LHCN-M2 (cell line): ENCODE results near the gene RNF2. TPM values are rescaled to one million over a fixed set of nuclear protein-coding genes. Genes with fewer than 3 reads are reported as not detected.
A peak's percentile ranks its signal among the peaks of the same experiment; 100 is the strongest.
"Not testable (repeated sequence)": the region's sequence is repeated elsewhere in the genome, so short reads cannot be mapped to it uniquely, and the experiment has no call there.

ENCODE experiments used
- DNase-seq: peaks from one replicate; pipeline ENCODE4 v3.0.0-alpha.2; 2012; ENCODE audit warnings: low read depth
- polyA plus RNA-seq: library from polyadenylated mRNA; unstranded; fragments of >200 nt; gene quantifications from one replicate; pipeline ENCODE4 v1.2.1, GENCODE V29; 2012; ENCODE audit warnings: missing spikeins
- total RNA-seq: library from RNA; depleted of rRNA; stranded (reverse); fragments of >200 nt; gene quantifications from 2 replicates; pipeline ENCODE4 v1.2.3, GENCODE V29; 2014; rRNA removed

Gene RNF2
- total RNA-seq, result 12.5 and 15.1 TPM in 2 replicates
- 8.1 TPM for polyA plus RNA-seq

DNA sequence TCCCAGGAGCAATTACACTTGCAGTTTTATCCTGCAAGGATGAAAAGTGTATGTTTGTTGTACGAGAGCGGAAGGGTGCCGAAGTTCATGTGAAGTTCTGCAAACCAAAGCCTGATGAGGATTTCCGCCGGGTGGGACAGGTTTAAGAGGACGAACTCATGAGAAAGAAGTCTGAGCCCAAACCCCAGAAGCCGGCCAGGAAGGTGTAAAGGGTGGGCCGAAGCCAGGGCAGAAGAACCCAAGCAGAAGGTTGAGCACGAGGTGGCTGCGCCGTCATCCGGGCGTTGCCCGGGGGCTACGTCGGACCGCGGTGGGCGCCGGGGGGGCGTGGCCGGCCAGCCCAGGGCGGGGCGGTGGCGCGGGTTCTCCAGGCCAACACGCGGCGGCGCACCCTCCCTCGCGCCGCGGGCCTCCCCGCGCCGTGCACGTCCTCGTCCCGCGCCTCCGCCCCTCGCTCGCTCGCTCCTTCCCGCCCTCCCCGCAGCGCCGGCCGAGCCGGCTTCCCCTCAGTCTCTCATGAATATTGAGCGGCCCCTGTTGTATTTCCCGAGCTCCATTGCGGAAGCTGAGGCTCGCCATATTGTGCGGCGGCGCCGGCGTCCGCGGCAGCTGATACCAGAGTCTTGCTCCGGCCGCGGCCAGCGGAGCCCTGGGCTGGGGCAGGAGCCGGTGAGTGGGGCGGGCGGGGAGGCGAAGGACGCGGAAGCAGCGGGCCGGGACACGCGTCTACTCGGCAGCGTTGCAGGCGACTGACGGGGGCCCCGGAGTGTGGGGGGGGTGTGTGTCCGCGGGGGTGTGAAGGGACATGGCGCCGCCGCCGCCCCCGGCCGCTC is at the start of gene RNF2:
Gene RNF2 (plus strand): TSS at position 578 of the 833 bp plus-strand sequence. CDS start 41,996 bp downstream, outside the sequence.
- peak; percentile 66 for DNase-seq

DNA sequence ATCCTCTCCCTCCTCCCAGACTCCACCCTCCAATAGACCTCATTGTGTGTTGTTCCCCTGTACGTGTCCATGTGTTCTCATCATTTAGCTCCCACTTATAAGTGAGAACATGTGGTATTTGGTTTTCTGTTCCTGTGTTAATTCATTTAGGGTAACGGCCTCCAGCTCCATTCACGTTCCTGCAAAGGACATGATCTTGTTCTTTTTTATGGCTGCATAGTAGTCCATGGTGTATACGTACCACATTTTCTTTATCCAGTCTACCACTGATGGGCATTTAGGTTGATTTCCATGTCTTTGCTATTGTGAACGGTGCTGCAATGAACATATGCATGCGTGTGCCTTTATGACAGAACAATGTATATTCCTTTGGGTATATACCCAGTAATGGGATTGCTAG is 45.4 kb upstream of the RNF2 start:
- DNase-seq, result not testable (repeated sequence)

DNA sequence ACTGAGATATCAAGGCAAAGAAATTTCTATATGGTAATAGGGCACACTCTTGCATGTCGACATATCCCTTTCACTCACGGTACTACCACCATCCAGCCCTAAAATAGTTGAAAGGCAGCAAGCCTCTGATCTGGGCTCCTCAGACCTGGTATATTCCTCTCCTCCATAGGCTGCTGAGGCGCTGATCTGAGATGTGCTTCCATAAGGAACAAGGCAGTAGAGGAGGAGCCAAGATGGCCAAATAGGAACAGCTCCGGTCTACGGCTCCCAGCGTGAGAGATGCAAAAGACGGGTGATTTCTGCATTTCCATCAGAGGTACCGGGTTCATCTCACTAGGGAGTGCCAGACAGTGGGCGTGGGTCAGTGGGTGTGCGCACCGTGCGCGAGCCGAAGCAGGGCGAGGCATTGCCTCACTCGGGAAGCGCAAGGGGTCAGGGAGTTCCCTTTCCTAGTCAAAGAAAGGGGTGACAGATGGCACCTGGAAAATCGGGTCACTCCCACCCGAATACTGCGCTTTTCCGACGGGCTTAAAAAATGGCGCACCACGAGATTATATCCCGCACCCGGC is 44.0 kb upstream of the RNF2 start:
- DNase-seq, result not testable (repeated sequence)

DNA sequence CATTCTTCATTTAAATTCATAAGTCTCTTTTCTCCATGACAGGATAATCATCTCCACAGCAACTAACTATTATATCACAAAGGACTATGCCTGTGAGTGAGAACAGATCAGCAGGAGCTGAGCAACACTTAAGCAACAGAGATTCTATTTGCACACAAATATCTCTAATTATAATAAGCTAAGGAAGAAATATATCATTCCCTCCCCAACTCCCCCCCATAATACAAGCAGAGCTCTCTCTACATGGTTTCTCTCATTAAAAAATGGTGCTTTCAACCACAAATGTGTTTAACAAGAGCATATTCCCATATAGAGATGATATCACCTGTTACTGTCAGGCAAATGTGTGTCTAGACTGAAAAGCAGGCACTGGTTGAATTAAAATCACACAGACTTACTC is 36.5 kb upstream of the RNF2 start:
- DNase-seq, result no peak

DNA sequence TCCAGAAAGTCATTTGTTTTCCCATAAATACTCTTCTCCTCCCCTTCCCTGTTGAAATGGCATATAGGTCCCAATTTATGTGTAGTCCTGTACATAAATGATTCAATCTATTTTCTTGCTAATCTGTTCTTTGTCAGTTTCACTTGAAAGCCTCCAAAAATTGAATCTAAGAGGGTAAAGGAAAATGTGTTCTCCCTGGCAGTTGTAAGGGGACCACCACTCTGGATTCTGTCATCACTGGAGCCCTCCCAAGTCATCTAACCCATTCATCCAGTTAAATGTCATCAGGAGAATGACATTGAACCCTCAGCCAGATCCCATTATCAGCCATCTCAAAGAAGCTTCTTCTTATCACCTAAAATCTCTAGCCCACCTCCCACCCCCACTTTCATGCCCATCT is 35.0 kb upstream of the RNF2 start:
- no peak for DNase-seq

DNA sequence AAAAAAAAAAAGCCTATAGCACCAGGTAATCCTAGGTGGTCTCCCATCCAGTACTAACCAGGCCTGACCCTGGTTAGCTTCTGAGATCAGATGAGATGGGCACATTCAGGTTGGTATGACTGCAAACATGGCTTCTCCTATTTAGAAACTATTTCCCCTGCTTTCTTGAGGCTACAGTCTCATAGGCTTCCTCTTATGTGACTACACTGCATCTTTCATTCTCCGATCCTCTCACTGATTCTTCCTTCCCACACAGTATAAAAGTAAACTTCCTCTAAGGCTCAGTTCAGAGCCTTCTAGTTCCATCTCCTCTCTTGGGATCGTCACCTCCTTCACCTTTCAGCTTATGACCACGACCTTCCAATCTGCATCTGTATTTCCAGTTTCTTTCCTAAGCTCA is 30.4 kb upstream of the RNF2 start:
- DNase-seq, result no peak

DNA sequence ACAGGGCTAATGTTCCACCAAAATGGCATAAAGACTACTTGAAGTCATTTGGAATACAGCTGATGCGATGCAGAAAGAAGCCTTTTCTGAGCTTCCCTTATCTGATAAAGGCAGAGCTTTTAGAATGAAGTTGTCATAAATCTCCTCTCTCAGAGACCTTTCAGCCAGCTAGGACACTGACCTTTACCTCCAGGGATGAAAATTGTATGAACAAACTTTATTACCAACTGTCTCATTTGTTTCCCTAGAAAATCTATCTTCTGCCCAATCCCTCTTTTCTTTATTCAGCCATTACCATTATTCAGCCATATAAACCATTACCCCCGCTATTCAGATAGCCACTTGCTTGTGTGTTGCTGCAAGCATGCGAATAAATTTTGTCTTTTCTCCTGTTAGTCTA is 29.7 kb upstream of the RNF2 start:
- no peak for DNase-seq

- DNase-seq, result no peak
Observed at GRCh38 chr1:185016880-185017279, 28.5 kb upstream of the RNF2 start.

DNA sequence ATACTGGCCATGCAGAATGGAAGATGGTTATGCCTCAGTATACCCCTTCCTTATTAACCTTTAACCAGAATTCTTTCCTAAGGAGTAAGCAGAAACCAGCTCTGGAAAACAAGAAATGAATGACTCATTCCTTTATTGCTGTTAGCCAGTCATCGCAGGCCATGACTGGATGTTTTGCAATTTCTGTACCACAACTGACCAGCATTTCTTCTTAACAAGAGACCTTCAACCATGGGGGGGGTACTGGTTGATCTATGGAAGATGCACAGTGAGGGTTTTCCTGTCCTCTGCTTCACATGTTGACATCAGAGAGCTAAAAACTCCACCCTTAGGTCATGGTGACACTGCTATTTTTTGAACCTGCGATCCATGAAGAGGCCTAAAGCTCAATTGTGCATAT is 28.0 kb upstream of the RNF2 start:
- DNase-seq, result peak; percentile 74

GRCh38 chr1:185017966-185018365 is 27.4 kb upstream of the RNF2 start:
- no peak for DNase-seq

- DNase-seq, result no peak
Observed at GRCh38 chr1:185027252-185027882, 18.0 kb upstream of the RNF2 start.

DNA sequence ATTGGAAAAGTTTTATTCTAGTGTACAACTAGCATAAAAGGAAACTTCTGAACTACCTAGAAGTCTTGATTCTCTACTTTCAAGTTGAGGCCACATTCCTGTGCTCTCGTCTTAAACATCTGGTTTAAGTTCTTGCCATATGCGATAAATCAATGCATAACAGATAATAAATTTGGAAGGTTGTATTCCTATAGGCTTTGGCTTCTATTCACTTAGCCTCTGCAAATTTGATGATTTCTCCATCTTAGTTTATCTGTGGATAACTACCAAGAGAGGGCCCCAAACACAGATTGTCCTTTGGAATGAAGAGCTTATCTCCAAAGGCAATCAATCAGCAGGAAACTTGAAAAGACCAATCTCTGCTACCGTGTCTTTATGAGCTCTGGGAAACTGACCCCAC is 11.7 kb upstream of the RNF2 start:
- DNase-seq, result no peak

- DNase-seq, result no peak
Observed at GRCh38 chr1:185035258-185035657, 10.1 kb upstream of the RNF2 start.

DNA sequence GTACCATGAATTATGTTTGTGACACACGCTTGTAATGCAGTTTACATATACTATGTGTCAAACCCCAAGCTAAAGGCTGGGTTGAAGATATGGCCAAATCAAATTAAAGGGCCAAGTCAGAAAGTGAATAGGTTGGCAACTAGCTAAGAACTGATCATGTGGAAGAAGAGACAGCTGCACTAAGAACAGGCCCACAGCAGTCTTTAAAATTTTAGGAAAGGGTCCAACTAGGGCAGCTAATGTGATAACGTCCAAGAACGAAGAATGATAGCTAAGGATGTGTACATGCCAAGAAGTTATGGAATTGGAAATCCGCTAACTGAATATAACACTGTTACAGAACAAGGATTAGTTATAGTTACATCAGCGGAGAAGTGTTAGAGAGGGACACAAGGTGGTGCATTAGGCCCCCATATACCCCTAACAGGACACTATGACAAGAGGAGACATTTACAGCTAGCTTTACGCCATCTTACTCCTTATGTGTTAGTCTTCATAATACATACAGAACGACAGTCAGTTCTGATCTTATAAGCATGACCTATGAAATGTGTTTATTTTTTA is 6.5 kb upstream of the RNF2 start:
- no peak for DNase-seq

GRCh38 chr1:185039726-185040407 is 5.5 kb upstream of the RNF2 start:
- no peak for DNase-seq

- DNase-seq, result no peak
Observed at GRCh38 chr1:185040408-185040735, 5.0 kb upstream of the RNF2 start.

DNA sequence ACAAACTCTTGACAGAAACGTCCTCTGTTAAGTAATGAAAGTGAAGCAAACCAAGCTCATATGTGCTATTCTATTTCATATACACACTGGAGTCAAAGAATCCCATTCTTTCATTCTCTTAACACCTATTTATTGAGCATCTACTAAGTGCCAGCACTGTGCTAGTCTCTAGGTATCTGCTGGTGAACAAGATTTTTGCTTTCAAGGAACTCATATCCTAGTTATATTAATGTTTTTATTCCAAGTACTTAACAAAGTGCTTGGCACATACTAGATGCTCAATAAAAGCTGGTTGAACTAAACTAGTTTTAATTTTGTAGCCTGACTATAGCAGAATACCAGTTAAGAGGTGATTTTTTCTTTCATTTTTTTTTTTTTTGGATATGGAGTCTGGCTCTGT is 3.6 kb upstream of the RNF2 start:
- DNase-seq, result no peak

DNA sequence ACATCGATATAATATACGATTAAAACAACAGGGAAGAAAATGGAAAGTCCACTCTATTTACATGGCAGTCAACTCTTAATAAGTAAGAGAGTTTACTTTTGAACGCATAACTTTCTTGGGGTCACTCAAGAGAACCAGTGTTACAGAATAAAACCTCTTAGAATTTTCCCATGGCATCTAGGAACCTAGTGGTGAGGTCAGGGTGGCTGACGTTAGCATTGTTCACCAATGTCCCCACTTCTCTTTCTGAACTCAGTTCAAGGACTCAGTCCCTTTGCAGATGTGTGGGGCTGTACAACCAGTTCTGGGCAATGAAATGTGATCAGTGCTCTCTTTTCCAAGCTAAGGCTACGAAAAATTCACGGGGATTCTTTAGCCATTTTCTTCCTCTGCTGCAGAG is 2.6 kb upstream of the RNF2 start:
- DNase-seq, result no peak

- DNase-seq, result no peak
Observed at GRCh38 chr1:185044387-185044786, 971 bp upstream of the RNF2 start.

- DNase-seq, result peak; percentile 23
Observed at GRCh38 chr1:185045814-185046492, 595 bp downstream of the RNF2 start.

- DNase-seq, result no peak
Observed at GRCh38 chr1:185046668-185047067, 1.3 kb downstream of the RNF2 start.
